ENCODE results near the gene ZIC5.

Gene ZIC5

GRCh38 chr13:99975626-99976025 lies 4.1 kb upstream of the ZIC5 start:
- no peak for DNase-seq (ENCODE audit: low read depth in 2 of 2)

GRCh38 chr13:99974939-99975561 lies 3.5 kb upstream of the ZIC5 start:
- DNase-seq (ENCODE audit: low read depth in 2 of 2): no peak

- no peak for DNase-seq (ENCODE audit: low read depth in 2 of 2)
These were observed 2.9 kb upstream of the ZIC5 start for GRCh38 chr13:99974296-99974938.

- DNase-seq (ENCODE audit: low read depth in 2 of 2): no peak
These were observed 2.2 kb upstream of the ZIC5 start for GRCh38 chr13:99973808-99974185.

GRCh38 chr13:99973163-99973807 lies 1.7 kb upstream of the ZIC5 start:
- DNase-seq (ENCODE audit: low read depth in 2 of 2): no peak

GRCh38 chr13:99972190-99972731 lies 694 bp upstream of the ZIC5 start:
- DNase-seq (ENCODE audit: low read depth in 2 of 2): no peak

GRCh38 chr13:99970651-99971575 lies 654 bp downstream of the ZIC5 start:
- no peak for DNase-seq (ENCODE audit: low read depth in 2 of 2)

GRCh38 chr13:99969919-99970650 lies 1.5 kb downstream of the ZIC5 start:
- DNase-seq (ENCODE audit: low read depth in 2 of 2): no peak

GRCh38 chr13:99969453-99969918 lies 2.1 kb downstream of the ZIC5 start:
- no peak for DNase-seq (ENCODE audit: low read depth in 2 of 2)

- no peak for DNase-seq (ENCODE audit: low read depth in 2 of 2)
These were observed 2.8 kb downstream of the ZIC5 start for GRCh38 chr13:99968521-99969452.

GRCh38 chr13:99967869-99968520 lies 3.6 kb downstream of the ZIC5 start:
- DNase-seq (ENCODE audit: low read depth in 2 of 2): no peak

- no peak for DNase-seq (ENCODE audit: low read depth in 2 of 2)
These were observed 4.1 kb downstream of the ZIC5 start for GRCh38 chr13:99967498-99967868.

- DNase-seq (ENCODE audit: low read depth in 2 of 2): no peak
These were observed 5.3 kb downstream of the ZIC5 start for GRCh38 chr13:99966064-99966805.

- no peak for DNase-seq (ENCODE audit: low read depth in 2 of 2)
These were observed 6.1 kb downstream of the ZIC5 start for GRCh38 chr13:99965329-99966000.

- no peak for DNase-seq (ENCODE audit: low read depth in 2 of 2)
These were observed 7.7 kb downstream of the ZIC5 start for GRCh38 chr13:99963816-99964339.

GRCh38 chr13:99962242-99962641 lies 9.3 kb downstream of the ZIC5 start:
- no peak for DNase-seq (ENCODE audit: low read depth in 2 of 2)

- DNase-seq (ENCODE audit: low read depth in 2 of 2): no peak
These were observed 9.9 kb downstream of the ZIC5 start for GRCh38 chr13:99961636-99962035.
